DLD1 (cell line): ENCODE measurements around the gene DNAJC7.
"Not testable (repeated sequence)": the region's sequence is repeated elsewhere in the genome, so short reads cannot be mapped to it uniquely, and the experiment has no call there.

Source experiments
- in situ Hi-C: cut with HindIII; loops from 2 replicates; pipeline ENCODE4 v1.10.0; 2017; ENCODE audit warnings: low sequenced_read_pairs

Gene DNAJC7

DNA sequence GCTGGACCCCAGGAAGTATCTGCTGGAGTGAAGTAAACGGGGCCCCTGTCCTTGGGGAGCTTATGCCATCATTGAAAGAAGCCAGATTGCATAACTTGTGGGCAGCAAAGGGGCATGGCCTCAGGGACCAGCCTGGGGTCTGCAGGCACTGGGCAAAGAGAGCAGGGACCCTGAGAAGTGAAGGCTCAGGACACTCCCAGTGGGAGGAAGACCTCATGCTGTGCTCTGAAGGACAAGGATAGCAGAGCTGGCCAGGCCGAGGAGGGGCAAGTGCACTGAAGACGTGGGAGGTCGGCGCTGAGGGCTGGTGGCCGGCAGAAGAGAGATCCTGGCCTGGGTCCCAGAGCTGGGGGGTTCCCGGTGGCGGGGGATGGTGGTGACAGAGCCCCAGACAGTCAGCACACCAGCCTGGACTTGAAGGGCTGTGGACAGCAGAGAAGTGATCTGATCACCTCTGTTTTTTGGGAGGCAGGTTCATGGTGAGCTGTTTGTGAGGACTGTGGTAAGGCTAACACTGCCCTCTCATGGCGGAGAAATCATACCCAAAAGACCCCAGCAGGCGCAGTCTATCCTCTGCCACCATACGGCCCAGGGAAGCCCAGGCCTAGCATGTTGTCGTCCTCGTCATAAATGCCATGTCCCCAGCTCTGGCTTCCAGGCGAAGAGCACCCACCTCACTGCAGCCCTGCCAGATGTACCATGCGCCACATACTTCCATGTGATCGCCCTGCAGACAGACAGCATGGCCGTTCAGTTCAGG lies 57.7 kb downstream of the DNAJC7 start:
- in situ Hi-C loops = no loop called here

DNA sequence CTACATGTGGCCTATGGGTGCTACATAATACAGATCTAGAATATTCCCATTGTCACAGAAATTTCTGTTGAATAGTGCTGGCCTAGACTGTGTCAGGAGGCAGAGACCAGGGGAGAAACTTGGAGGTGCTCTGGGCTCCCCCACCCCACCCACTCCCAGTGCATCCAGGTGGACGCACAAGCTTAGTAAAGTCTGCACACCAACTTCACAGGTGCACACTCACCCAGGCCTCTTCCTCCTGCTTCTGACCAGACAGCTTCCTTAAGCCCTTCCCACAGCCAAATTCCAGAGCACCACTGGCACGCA lies 58.3 kb downstream of the DNAJC7 start:
- in situ Hi-C loops = no loop called here

DNA sequence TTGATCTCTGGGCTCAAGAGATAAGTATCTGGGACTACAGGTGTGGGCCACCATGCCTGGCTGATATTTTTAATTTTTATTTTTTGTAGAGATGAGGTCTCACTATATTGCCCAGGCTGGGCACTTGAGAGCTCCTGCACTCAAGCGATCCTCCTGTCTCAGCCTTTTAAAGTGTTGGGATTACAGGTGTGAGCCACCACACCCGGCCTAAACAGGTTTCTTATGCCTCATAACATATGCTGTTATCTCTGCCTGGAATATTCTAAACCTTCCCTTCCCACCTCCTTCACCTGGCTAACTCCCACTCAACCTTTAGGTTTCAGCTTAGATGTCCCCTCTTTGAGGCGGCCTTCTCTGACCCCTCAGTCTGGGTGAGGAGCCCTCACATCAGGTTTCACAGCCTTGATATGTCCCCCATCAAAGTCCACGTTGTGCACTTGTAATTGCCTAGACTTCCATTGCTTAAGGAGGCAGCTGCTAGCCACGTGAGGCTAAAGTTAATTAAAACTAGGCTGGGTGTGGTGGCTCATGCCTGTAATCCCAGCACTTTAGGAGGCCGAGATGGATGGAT lies 59.3 kb downstream of the DNAJC7 start:
- in situ Hi-C loops = no loop called here

GRCh38 chr17:41957031-41957868 lies 60.0 kb downstream of the DNAJC7 start:
- in situ Hi-C loops = no loop called here

DNA sequence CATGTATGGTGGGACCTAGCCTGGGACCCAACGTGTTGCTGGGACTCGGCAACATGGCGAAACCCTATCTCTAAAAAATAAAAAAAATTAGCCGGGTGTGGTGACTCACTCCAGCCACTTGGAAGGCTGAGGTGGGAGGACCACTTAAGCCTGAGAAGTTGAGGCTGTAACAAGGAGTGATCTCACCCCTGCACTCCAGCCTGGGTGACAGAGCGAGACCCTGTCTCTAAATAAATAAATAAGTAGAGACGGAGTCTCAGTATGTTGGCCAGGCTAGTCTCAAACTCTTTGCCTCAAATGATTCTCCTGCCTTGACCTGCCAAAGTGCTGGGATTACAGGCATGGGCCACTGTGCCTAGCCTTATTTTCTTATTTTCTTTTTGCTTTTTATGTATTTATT lies 60.7 kb downstream of the DNAJC7 start:
- in situ Hi-C loops = no loop called here

DNA sequence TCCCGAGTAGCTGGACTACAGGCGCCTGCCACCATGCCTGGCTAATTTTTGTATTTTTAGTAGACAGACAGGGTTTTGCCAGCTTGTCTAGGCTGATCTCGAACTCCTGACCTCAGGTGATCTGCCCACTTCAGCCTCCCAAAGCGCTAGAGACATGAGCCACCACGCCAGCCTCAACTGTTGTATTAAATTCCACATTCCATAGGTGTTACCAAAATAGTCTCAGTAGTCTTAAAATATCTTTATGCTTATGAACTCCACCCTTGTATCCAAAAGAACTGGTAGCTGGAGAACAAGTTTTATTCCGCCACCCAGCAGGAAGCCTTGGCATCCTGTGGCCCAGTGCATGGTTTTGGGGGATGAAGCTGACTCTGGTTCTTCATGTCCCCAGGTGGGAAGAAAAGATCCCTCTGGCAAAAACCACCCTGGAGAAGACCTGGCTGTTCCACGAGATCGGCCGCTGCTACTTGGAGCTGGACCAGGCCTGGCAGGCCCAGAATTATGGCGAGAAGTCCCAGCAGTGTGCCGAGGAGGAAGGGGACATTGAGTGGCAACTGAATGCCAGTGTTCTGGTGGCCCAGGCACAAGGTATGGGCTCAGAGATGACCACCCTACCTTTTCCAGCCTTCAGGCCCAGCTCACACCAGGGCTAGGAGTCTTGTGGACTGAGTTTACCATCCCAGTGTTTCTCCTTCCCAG lies 68.3 kb downstream of the DNAJC7 start:
- in situ Hi-C loops = no loop called here

DNA sequence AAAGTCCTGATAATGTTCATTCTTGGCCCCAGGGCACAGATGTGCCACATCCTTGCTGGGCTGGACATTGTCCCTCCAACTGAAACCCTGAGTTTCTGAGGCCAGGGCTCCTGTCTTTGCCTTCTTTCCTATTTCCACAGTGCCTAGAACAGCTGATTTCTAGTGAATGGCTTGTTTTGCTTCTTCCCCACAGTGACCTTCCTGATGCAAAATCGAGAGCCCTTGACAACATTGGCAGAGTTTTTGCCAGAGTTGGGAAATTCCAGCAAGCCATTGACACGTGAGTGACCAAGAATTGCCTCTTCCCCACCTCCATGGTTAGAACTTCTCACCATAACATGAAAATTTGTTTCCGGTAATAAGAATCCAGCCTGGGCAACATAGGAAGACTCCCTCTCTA lies 72.3 kb downstream of the DNAJC7 start:
- in situ Hi-C loops = no loop called here

DNA sequence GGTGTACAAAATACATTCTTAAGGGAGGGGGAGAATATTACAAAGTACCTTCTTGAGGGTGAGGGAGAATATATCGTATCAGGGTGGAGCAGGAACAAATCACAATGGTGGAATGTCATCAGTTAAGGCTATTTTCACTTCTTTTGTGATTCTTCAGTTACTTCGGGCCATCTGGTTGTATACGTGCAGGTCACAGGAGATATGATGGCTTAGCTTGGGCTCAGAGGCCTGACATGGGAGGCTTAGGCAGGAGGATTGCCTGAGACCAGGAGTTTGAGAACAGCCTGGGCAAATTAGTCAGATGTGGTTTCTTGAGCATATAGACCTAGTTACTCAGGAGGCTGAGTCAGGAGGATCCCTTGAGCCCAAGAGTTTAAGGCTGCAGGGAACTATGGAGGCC lies 73.7 kb downstream of the DNAJC7 start:
- in situ Hi-C loops = no loop called here

- in situ Hi-C loops = no loop called here
Observed at GRCh38 chr17:41942626-41943373, 74.4 kb downstream of the DNAJC7 start.

- in situ Hi-C loops = no loop called here
Observed at GRCh38 chr17:41941168-41941567, 76.1 kb downstream of the DNAJC7 start.

GRCh38 chr17:41939693-41940090 lies 77.5 kb downstream of the DNAJC7 start:
- in situ Hi-C loops = no loop called here

DNA sequence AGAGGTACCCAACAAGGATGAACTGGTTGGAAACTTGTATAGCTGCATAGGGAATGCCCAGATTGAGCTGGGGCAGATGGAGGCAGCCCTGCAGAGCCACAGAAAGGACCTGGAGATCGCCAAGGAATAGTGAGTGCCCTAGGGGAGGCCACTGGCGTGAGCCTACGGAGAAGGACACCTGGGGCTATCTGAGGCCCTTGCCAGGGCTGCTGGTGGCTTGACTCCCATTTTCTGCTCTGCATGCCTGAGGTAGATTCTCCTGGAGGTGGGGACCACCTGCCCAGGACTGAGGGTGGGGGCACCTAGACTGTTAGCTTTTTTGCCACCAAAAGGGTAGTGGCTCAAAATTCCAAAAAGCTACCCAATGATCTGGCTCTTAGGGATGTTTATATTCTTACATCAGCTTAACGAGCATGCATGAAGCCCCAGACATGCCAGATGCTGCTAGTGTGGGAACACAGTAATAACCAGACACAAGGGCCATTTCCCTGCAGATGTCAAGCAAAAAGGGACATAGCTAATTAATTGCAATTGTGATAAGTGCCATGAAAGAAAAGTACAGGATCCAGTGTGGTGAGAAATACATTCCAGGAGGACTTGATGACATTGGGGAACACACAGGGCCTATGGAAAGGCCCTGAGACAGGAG lies 78.1 kb downstream of the DNAJC7 start:
- in situ Hi-C loops = no loop called here

- in situ Hi-C loops = no loop called here
Observed at GRCh38 chr17:41937970-41938954, 79.0 kb downstream of the DNAJC7 start.

DNA sequence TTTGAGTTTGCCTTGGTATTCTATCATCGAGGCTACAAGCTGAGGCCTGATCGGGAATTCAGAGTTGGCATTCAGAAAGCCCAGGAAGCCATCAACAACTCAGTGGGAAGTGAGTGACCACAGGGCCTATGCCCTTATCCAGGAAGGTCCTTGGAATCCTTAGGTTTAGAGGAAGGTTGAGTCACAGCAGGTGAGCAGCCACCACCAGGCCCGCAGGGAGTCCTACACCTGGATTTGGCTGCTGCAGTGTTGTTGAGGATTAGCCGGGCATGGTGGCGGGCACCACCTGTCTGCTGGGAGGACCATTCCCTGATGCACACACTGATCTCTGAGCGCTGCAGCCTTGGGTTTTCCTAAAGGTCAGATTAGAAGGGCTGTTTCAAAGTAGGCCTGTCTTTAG lies 81.6 kb downstream of the DNAJC7 start:
- in situ Hi-C loops = no loop called here

GRCh38 chr17:41932816-41933389 lies 84.3 kb downstream of the DNAJC7 start:
- in situ Hi-C loops = no loop called here

- in situ Hi-C loops = not testable (repeated sequence)
Observed at GRCh38 chr17:41931715-41932114, 85.5 kb downstream of the DNAJC7 start.

- in situ Hi-C loops = not testable (repeated sequence)
Observed at GRCh38 chr17:41930833-41931156, 86.4 kb downstream of the DNAJC7 start.

- in situ Hi-C loops = no loop called here
Observed at GRCh38 chr17:41930009-41930832, 87.0 kb downstream of the DNAJC7 start, which contains the start of gene ODAD4. Gene ODAD4, plus strand, starts transcription at chr17:41930617. Its CDS starts 107 bp downstream, at chr17:41930724.
